Measurements from ENCODE around the gene CDK5RAP2. TPM values are rescaled to one million over a fixed set of nuclear protein-coding genes. Genes with fewer than 3 reads are reported as not detected.

CDK5RAP2 gene
- total and polyA plus RNA-seq, 2 donors (not counting 1 experiment from before 2014, with no cell fraction given) = 17.7 to 48.6 TPM

DNA sequence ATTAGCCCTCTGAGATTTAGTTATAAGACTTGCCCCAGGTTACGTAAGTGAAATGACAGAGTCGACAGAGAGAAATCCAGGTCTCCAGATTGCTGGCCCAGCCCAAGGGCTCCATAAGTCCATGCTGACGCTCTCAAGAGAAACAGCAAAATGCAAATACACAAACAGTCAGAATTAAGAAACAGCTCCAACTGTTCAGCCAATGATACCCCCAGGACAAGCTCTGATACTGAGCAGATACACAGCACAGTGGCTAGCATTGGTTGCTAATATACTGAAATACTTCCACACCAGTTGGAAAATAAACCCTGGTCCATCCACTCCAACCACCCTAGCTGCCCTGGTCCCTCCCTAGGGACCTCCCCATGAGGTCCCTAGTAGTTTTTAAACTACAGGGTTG lies 94.2 kb downstream of the CDK5RAP2 start:
- Histone ChIP-seq H3K27ac (ENCODE audit: insufficient read depth, low read length) (no peak overlapping the region), H4K20me1 (ENCODE audit: control insufficient read depth, extremely low read depth, insufficient read depth, low read length) (no peaks in the 10 kb centered on the region)
- TF ChIP-seq CTCF (conservative IDR thresholded peaks at IDR 0.05 in 1 of 2, IDR thresholded peaks at IDR 0.05 in 1 of 2; ENCODE audit: low read depth in 1 of 2, low read length in 2 of 2) = no peak
- no peak for TF ChIP-seq EZH2 (IDR thresholded peaks at IDR 0.05; ENCODE audit: low read length, missing control alignments)

DNA sequence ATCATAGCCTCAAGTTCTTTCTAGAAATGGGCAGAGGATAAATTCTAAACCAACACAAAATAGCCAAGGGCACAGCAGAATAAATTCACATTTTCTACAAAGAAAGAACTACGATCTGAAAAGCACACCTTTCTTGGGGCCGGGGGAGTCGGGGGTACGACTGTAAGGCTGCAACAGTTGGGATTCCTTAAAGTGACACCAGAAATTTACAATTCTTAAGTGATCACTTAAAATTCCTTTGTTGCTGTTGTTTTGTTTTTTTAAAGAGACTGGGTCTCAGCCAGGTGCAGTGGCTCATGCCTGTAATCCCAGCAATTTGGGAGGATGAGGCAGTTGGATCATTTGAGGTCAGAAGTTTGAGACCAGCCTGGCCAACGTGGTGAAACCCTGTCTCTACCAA lies 95.8 kb downstream of the CDK5RAP2 start:
- Histone ChIP-seq H3K27ac (ENCODE audit: insufficient read depth, low read length) (no peak overlapping the region), H3K79me2 (ENCODE audit: control insufficient read depth, insufficient read depth, low read length) (no peaks in the 10 kb centered on the region), H3K4me3 (replicated peaks in 1 of 4; ENCODE audit: control extremely low read depth in 1 of 4, insufficient read depth in 1 of 4, low read depth in 3 of 4, low read length in 4 of 4) (no peak overlapping the region), H2AFZ (ENCODE audit: low read length) (no peak overlapping the region), H3K27me3 (ENCODE audit: control insufficient read depth, insufficient read depth, low read length) (no peaks in the 10 kb centered on the region), H3K4me2 (ENCODE audit: extremely low read depth, insufficient read depth, low read length) (no peak overlapping the region), H3K9ac (ENCODE audit: insufficient read depth, low read length) (no peak overlapping the region), H3K9me3 (ENCODE audit: control insufficient read depth, insufficient read depth, low read depth, low read length) (no peaks in the 10 kb centered on the region), H3K36me3 (ENCODE audit: control insufficient read depth, insufficient read depth, low read length) (no peaks in the 10 kb centered on the region), H4K20me1 (ENCODE audit: control insufficient read depth, extremely low read depth, insufficient read depth, low read length) (no peaks in the 10 kb centered on the region), H3K4me1 (ENCODE audit: control insufficient read depth, extremely low read depth, insufficient read depth, low read length) (peaks cover 7% of the 10 kb centered on the region)
- TF ChIP-seq CTCF (conservative IDR thresholded peaks at IDR 0.05 in 1 of 2, IDR thresholded peaks at IDR 0.05 in 1 of 2; ENCODE audit: low read depth in 1 of 2, low read length in 2 of 2) = no peak
- TF ChIP-seq EZH2 (IDR thresholded peaks at IDR 0.05; ENCODE audit: low read length, missing control alignments) = no peak
- DNase-seq (ENCODE audit: low read depth in 2 of 2) = no peak

More for the DNA sequence above, 94.2 kb downstream of the CDK5RAP2 start:
- no peak overlapping the region for H3K9ac ChIP-seq (ENCODE audit: insufficient read depth, low read length)
- H3K4me1 ChIP-seq (ENCODE audit: control insufficient read depth, extremely low read depth, insufficient read depth, low read length) = peaks cover 4% of the 10 kb centered on the region
- no peak overlapping the region for H3K4me2 ChIP-seq (ENCODE audit: extremely low read depth, insufficient read depth, low read length)
- H3K9me3 ChIP-seq (ENCODE audit: control insufficient read depth, insufficient read depth, low read depth, low read length) = no peaks in the 10 kb centered on the region
- no peak for DNase-seq (ENCODE audit: low read depth in 2 of 2)
- no peak overlapping the region for H2AFZ ChIP-seq (ENCODE audit: low read length)
- H3K4me3 ChIP-seq (replicated peaks in 1 of 4; ENCODE audit: control extremely low read depth in 1 of 4, insufficient read depth in 1 of 4, low read depth in 3 of 4, low read length in 4 of 4) = no peak overlapping the region
- no peaks in the 10 kb centered on the region for H3K36me3 ChIP-seq (ENCODE audit: control insufficient read depth, insufficient read depth, low read length)
- no peaks in the 10 kb centered on the region for H3K79me2 ChIP-seq (ENCODE audit: control insufficient read depth, insufficient read depth, low read length)
- H3K27me3 ChIP-seq (ENCODE audit: control insufficient read depth, insufficient read depth, low read length) = no peaks in the 10 kb centered on the region

- no peak overlapping the region for H2AFZ ChIP-seq (ENCODE audit: low read length)
- no peak overlapping the region for H3K9ac ChIP-seq (ENCODE audit: insufficient read depth, low read length)
- H3K27me3 ChIP-seq (ENCODE audit: control insufficient read depth, insufficient read depth, low read length) = no peaks in the 10 kb centered on the region
- H3K4me2 ChIP-seq (ENCODE audit: extremely low read depth, insufficient read depth, low read length) = no peak overlapping the region
- H3K79me2 ChIP-seq (ENCODE audit: control insufficient read depth, insufficient read depth, low read length) = no peaks in the 10 kb centered on the region
- no peak for TF ChIP-seq CTCF (conservative IDR thresholded peaks at IDR 0.05 in 1 of 2, IDR thresholded peaks at IDR 0.05 in 1 of 2; ENCODE audit: low read depth in 1 of 2, low read length in 2 of 2)
- no peak for TF ChIP-seq EZH2 (IDR thresholded peaks at IDR 0.05; ENCODE audit: low read length, missing control alignments)
- no peaks in the 10 kb centered on the region for H4K20me1 ChIP-seq (ENCODE audit: control insufficient read depth, extremely low read depth, insufficient read depth, low read length)
- peak in 1 of 2 donors; percentile 88 for DNase-seq (ENCODE audit: low read depth in 2 of 2)
- no peak overlapping the region for H3K4me3 ChIP-seq (replicated peaks in 1 of 4; ENCODE audit: control extremely low read depth in 1 of 4, insufficient read depth in 1 of 4, low read depth in 3 of 4, low read length in 4 of 4)
- H3K36me3 ChIP-seq (ENCODE audit: control insufficient read depth, insufficient read depth, low read length) = no peaks in the 10 kb centered on the region
- no peaks in the 10 kb centered on the region for H3K9me3 ChIP-seq (ENCODE audit: control insufficient read depth, insufficient read depth, low read depth, low read length)
- no peak overlapping the region for H3K27ac ChIP-seq (ENCODE audit: insufficient read depth, low read length)
- peaks cover 13% of the 10 kb centered on the region for H3K4me1 ChIP-seq (ENCODE audit: control insufficient read depth, extremely low read depth, insufficient read depth, low read length)
Measured at GRCh38 chr9:120482424-120483186, 97.4 kb downstream of the CDK5RAP2 start.

Data from fibroblast of lung (primary cell).